SK-N-DZ (cell line): Measurements from ENCODE around the gene CADM1.

Experiments used
- DNase-seq: peaks from one replicate; pipeline ENCODE4 v3.0.0-alpha.2; 2015; ENCODE audit warnings: low spot score

CADM1 gene

GRCh38 chr11:115183136-115183535, 321.1 kb downstream of the CADM1 start:
- no peak for DNase-seq

GRCh38 chr11:115182282-115182955, 321.8 kb downstream of the CADM1 start:
- DNase-seq = no peak

- DNase-seq = no peak
These were observed 322.7 kb downstream of the CADM1 start for GRCh38 chr11:115181538-115181937.

- peak; percentile 8 for DNase-seq
These were observed 323.9 kb downstream of the CADM1 start for GRCh38 chr11:115180272-115180671.

GRCh38 chr11:115179636-115180035, 324.6 kb downstream of the CADM1 start:
- peak; percentile 7 for DNase-seq

- peak; percentile 3 for DNase-seq
These were observed 325.5 kb downstream of the CADM1 start for GRCh38 chr11:115178705-115179104.

- no peak for DNase-seq
These were observed 331.1 kb downstream of the CADM1 start for GRCh38 chr11:115173136-115173535.

GRCh38 chr11:115170133-115170815, 333.9 kb downstream of the CADM1 start:
- DNase-seq = no peak

- DNase-seq = no peak
These were observed 335.0 kb downstream of the CADM1 start for GRCh38 chr11:115169251-115169650.

GRCh38 chr11:115168686-115169085, 335.5 kb downstream of the CADM1 start:
- DNase-seq = no peak

GRCh38 chr11:115168229-115168671, 336.0 kb downstream of the CADM1 start:
- DNase-seq = no peak

GRCh38 chr11:115167456-115167855, 336.8 kb downstream of the CADM1 start:
- no peak for DNase-seq

- no peak for DNase-seq
These were observed 337.4 kb downstream of the CADM1 start for GRCh38 chr11:115166820-115167219.

- no peak for DNase-seq
These were observed 339.4 kb downstream of the CADM1 start for GRCh38 chr11:115164774-115165173.

- DNase-seq = no peak
These were observed 341.3 kb downstream of the CADM1 start for GRCh38 chr11:115162919-115163318.

GRCh38 chr11:115161876-115162275, 342.3 kb downstream of the CADM1 start:
- DNase-seq = no peak

GRCh38 chr11:115159207-115159606, 345.0 kb downstream of the CADM1 start:
- DNase-seq = no peak

GRCh38 chr11:115158053-115158452, 346.2 kb downstream of the CADM1 start:
- DNase-seq = no peak

GRCh38 chr11:115157247-115157646, 347.0 kb downstream of the CADM1 start:
- no peak for DNase-seq

- no peak for DNase-seq
These were observed 348.2 kb downstream of the CADM1 start for GRCh38 chr11:115155978-115156377.

GRCh38 chr11:115155320-115155719, 348.9 kb downstream of the CADM1 start:
- DNase-seq = no peak

- DNase-seq = no peak
These were observed 349.9 kb downstream of the CADM1 start for GRCh38 chr11:115154355-115154736.

- no peak for DNase-seq
These were observed 350.4 kb downstream of the CADM1 start for GRCh38 chr11:115153731-115154354.
